CD1c-positive myeloid dendritic cell (primary cell): ENCODE results near the gene NACC2.

Source experiments
- DNase-seq: peaks from one replicate; pipeline ENCODE4 v3.0.0-alpha.2; 2016; ENCODE audit errors: extremely low spot score

NACC2 gene

GRCh38 chr9:136011703-136012496 lies 83.2 kb downstream of the NACC2 start:
- no peak for DNase-seq

GRCh38 chr9:136011376-136011702 lies 83.8 kb downstream of the NACC2 start:
- no peak for DNase-seq

DNA sequence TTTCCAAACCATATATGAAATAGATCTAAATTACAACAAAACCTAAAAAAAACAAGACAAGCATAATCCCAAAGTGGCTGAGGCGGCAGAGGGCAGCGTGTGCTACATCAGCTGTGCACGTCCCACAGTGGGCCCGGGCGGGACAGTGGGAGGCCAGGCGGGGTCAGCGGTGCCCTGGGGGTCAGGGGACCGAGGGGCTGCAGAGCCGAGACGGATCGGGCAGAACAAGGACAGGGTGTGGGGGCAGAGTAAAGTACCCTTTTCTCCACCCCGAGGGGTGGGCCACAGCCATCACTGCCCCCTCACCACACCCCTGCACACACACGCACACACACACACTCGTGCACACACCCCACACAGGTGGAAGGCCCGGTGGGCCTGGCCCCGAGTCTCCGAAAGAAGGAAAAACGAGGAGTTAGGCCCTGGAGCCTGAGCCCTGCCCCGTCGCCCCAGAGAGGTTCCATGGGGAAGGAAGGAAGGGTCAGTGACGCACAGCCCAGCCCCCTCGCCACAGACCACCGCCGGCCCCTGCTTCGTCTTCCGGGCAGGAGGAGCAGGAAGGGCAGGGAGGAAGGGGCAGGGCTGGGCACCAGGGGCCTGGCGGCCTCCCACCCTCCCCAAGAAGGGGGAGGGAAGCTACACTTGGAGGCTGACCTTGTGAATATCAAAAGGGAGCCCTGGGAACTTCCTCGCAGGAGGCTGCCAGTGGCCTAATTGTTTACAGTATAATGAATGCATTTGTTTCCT lies 84.3 kb downstream of the NACC2 start:
- DNase-seq, result no peak

DNA sequence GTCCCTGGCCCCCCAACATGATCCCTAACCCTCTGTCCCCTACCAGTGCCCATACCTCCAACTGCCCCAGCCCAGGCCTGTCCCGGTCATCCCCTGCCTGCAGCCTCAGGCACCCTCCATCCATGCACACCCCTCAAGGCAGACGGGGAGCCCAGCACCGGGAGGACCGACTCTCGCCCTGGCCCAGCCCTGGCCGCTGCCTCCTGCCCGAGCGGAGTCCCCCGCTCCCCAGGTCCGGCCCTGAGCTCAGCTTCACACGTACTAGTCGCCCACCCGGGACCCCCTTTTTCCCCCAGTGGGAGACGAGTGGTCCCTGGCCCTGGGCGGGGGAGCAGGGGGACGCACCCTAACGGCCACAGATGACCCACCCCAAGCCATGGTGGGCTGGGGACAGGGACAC lies 84.9 kb downstream of the NACC2 start:
- no peak for DNase-seq

GRCh38 chr9:136009516-136009915 lies 85.6 kb downstream of the NACC2 start:
- no peak for DNase-seq

DNA sequence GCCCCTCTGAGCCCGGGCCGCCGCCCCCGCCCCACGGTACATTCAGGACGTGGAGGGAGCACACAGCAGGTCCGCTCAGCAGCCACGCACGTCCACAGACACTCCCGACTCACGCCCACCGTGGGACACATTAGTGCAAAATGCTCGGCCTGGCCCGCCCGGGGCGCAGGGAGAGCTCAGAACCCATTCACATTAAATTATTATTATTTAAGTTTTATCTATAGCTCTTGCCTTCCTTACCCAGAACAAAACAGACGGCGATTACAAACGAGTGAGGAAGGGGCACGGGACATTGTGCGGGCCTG lies 86.4 kb downstream of the NACC2 start:
- no peak for DNase-seq

- no peak for DNase-seq
These were observed 87.0 kb downstream of the NACC2 start for GRCh38 chr9:136007934-136008692.

DNA sequence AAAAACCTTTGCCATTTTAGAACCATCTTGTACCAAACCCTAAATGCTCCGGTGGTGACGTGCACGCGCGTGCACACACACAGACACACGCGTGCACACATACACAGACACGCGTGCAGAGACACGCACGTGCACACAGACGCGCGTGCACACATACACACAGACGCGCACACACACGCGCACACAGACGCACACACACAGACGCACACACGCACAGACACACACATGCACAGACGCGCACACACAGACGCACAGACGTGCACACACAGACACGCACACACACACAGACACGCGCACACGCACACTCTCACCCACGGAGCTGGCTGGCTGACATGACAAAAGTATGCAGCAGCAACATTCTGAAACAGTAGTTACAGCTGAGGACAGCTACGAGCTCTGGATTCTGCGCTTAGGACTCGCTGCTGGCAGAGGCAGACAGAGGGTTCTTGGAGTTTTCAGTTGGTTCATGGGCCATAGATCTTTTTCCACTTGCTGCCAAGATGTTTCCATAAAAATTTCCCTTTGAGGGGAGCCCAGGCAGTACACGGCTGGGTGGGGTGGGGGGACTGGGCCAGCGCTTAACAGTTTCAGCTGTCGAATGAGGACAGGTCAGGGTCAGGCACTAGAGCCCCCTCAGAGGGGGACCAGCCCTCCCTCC lies 87.7 kb downstream of the NACC2 start:
- no peak for DNase-seq

GRCh38 chr9:136006169-136006568 lies 88.9 kb downstream of the NACC2 start:
- DNase-seq, result no peak

- DNase-seq, result no peak
These were observed 90.4 kb downstream of the NACC2 start for GRCh38 chr9:136004712-136005111.

DNA sequence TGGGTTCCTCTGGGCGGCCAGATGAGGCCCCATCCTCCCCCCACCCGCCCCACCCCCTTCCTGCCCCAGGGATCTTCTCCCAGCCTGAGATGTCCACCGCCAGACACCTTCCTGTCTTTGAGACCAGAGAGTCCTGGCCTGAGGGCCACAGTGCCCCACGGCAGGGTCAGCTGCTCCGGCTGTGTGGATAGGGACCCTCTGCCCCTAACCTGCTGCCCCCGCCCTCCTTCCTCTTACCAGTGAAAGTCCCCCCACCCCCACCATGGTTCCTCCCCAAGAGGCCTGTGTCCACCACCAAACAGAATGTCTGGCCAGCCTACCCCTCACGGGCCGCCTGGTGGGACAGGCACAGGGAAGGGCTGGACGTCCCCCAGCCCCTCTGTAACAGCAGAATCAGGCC lies 90.9 kb downstream of the NACC2 start:
- no peak for DNase-seq

DNA sequence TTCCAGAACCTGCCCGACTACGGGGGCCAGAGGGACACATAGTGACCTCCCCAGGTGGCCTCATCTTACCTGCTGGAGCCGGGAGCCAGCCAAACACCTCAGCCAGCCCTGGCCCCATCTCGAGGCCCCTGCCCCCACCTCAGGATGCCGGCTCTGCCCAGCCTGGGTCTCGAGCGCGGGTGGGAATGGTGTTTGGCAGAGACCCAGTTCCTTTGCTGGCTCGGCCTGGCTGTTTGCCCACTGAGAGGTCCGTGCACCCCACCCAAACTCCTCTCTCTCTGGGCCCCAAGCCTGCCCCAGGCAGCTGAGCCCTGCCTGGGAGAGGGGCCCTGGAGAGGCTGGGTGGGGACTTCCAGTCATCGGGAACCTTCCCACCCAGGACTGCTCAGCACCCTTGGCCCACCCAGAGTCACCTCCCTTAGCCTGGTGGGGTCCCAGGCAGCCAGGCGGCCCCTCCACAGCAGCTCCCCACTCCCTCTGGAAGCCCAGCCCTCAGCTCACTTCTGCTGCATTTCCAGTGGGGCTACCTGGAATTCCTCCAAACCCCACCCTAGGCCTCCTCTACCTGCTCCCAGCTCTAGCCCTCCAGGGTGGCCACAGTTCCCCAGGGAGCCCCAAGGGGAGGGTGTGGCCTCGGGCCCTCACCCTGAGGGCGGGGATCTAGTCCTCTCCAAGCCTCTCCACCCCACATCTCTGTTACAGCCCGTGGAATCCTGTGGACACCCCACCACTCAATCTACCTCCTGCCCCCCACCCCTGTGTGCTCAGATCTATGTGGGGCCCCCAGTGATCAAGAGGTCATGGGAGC lies 91.5 kb downstream of the NACC2 start:
- DNase-seq, result no peak

DNA sequence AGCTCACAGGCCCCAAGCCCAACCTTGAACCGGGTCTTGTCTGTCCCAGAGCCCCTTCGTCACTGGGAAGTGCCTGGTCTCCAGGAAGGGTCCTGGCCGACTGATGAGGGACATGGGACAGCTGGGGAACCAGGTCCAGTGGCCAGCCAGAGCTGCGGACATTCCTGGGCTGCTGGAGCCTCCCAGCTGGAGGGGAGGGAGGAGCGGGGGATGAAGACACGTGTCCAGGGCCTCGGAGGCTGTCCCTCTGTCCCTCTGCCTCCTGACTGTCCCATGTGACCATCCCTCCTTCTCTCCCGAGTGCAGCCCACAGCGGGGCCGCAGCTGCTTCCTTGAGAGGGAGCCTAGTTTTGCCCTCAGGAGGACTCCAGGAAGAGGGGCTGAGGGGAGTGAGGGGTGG lies 92.2 kb downstream of the NACC2 start:
- DNase-seq, result no peak

DNA sequence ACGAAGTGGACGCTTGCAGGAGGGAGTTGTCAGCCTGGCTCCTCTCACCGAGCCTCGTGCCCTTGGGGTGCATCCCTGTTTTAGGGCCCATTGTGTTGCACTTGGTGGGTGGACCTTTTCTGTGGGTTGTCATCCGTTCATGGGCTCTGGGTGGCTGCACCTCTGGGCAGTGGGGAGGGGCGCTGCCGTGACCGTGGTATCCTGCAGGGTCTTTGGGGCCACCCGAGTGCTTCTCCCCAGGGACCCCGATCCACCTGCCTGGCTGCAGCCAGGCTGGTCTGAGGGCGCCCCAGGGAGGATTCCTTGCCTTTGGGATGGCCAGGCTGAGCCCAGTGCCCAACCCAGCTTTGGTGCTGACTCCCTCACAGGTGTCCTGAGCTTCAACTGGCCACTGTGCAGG lies 92.9 kb downstream of the NACC2 start:
- DNase-seq, result no peak

GRCh38 chr9:136001231-136001630 lies 93.9 kb downstream of the NACC2 start:
- no peak for DNase-seq

GRCh38 chr9:135998410-135999071 lies 96.5 kb downstream of the NACC2 start:
- no peak for DNase-seq

DNA sequence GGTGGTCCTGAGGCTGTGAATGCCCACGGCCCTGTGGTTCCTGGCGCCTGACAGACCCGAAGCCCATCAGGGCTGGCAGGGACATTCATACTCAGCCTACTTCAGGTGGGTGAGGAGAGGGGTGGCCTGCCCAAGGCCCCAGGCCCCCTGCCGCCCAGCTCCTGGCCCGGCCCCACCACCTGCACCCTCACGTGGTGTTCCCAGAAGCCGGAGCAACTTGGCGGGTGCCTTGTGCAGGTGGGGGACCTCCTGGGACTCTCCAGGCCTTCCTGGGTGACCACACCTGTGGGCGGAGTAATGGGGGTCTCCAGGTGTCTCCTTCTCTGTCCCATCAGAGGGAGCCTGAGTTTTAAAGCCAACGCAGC lies 97.1 kb downstream of the NACC2 start:
- no peak for DNase-seq

GRCh38 chr9:135997090-135998015 lies 97.7 kb downstream of the NACC2 start:
- DNase-seq, result no peak

- DNase-seq, result no peak
These were observed 99.3 kb downstream of the NACC2 start for GRCh38 chr9:135995816-135996215.
